K562 (cell line): ENCODE measurements around the gene MAP1S. TPM values are rescaled to one million over a fixed set of nuclear protein-coding genes. Genes with fewer than 3 reads are reported as not detected.

Source experiments
- CREB1 ChIP-seq, 2 experiments: sonication (generic) in 1 of 2; formaldehyde crosslinking in 1 of 2; IDR thresholded peaks; 2 replicates each; pipeline versions ENCODE4 v1.6.1 to v1.8.0; 2012 to 2022; ENCODE audit warnings: inconsistent platforms in 1 of 2, mild to moderate bottlenecking in 1 of 2, missing genetic modification reagents in 1 of 2, moderate library complexity in 1 of 2
- ETV1 ChIP-seq: fragments of 450-650 bp; conservative IDR thresholded peaks from 2 replicates; pipeline ENCODE4 v1.6.1; 2016; ENCODE audit warnings: missing genetic modification characterization, control low read depth, low read depth, missing compliant biosample characterization
- HMG20A ChIP-seq: fragments of 450-650 bp; formaldehyde crosslinking; conservative IDR thresholded peaks from 2 replicates; pipeline ENCODE4 v1.4.0; 2020; ENCODE audit warnings: mild to moderate bottlenecking, mixed read lengths
- IRF1 ChIP-seq: sonication (generic); formaldehyde crosslinking; IDR thresholded peaks from 2 replicates; pipeline ENCODE4 v1.8.0; 2022; ENCODE audit warnings: missing genetic modification reagents, mild to moderate bottlenecking, borderline replicate concordance
- IRF2 ChIP-seq: sonication (generic); formaldehyde crosslinking; IDR thresholded peaks from 2 replicates; pipeline ENCODE4 v1.8.1; 2022; ENCODE audit warnings: mild to moderate bottlenecking, missing genetic modification reagents
- KLF16 ChIP-seq: IDR thresholded peaks from 2 replicates; pipeline ENCODE4 v1.6.1; 2016; ENCODE audit warnings: antibody characterized with exemption
- NFATC3 ChIP-seq: fragments of 450-650 bp; IDR thresholded peaks from 2 replicates; pipeline ENCODE4 v1.6.1; 2017; ENCODE audit warnings: mild to moderate bottlenecking
- RAD21 ChIP-seq, 2 experiments: fragments of 250-450 bp in 1 of 2; fragments of 450-650 bp in 1 of 2; sonication (Bioruptor Pico) in 1 of 2; formaldehyde crosslinking in 1 of 2; IDR thresholded peaks in 1 of 2; conservative IDR thresholded peaks in 1 of 2; 2 replicates each; pipeline versions ENCODE4 v1.4.0 to v1.8.0; 2020 to 2022; ENCODE audit warnings: mild to moderate bottlenecking in 2 of 2, moderate library complexity in 1 of 2
- TCF3 ChIP-seq: sonication (generic); formaldehyde crosslinking; IDR thresholded peaks from 2 replicates; pipeline ENCODE4 v1.4.0; 2020; ENCODE audit warnings: mild to moderate bottlenecking, missing genetic modification reagents
- TFAM ChIP-seq: fragments of 250-450 bp; sonication (Bioruptor Pico); conservative IDR thresholded peaks from 2 replicates; pipeline ENCODE4 v1.5.0; 2021; ENCODE audit warnings: mild to moderate bottlenecking, moderate library complexity
- ZBTB40 ChIP-seq, 2 experiments: fragments of 450-650 bp in 1 of 2; sonication (generic) in 1 of 2; formaldehyde crosslinking in 1 of 2; IDR thresholded peaks; 2 replicates each; pipeline versions ENCODE4 v1.7.1 to v1.9.0; 2016 to 2022; ENCODE audit warnings: inconsistent platforms in 1 of 2, mild to moderate bottlenecking in 1 of 2, missing genetic modification reagents in 1 of 2
- ZMIZ1 ChIP-seq, 2 experiments: fragments of 150-350 bp in 1 of 2; IDR thresholded peaks; 2 replicates each; pipeline ENCODE4 v1.6.1; 2012 to 2016; ENCODE audit warnings: low read depth in 2 of 2, low read length in 2 of 2, mild to moderate bottlenecking in 1 of 2, moderate library complexity in 1 of 2
- polyA plus RNA-seq, 8 experiments: library from polyadenylated mRNA; depleted of rRNA in 4 of 8; stranded (reverse) in 5 of 8; unstranded in 3 of 8; fragments of >200 nt; fragmentation: Nextera tagmentation in 2 of 8; fragmentation: Illumina TruSeq in 1 of 8; extraction: Ambion mirVana in 2 of 8; extraction: Trizol in 1 of 8; gene quantifications; 2 replicates each; pipeline versions ENCODE4 v1.2.1 to v1.2.3, GENCODE V29; 2011 to 2014; ENCODE audit warnings: inconsistent platforms in 1 of 8, missing spikeins in 1 of 8
- total RNA-seq, 7 experiments: library from RNA; depleted of rRNA in 6 of 7; stranded (reverse); fragments of >200 nt in 6 of 7; fragmentation: Illumina TruSeq in 2 of 7; extraction: Trizol in 2 of 7; gene quantifications; 2 replicates each; pipeline versions ENCODE4 v1.2.1 to v1.2.3, GENCODE V29; 2011 to 2021; ENCODE audit warnings: low replicate concordance in 1 of 7

Gene MAP1S
- total and polyA plus RNA-seq, 9 of the 15 experiments (the other 6 are each of a cell fraction or from before 2014, with no cell fraction given), result 2.0 to 81.0 (median 9.5) TPM

- TF ChIP-seq RAD21 (CRISPR knock-in tag; conservative IDR thresholded peaks at IDR 0.05 in 1 of 2, IDR thresholded peaks at IDR 0.05 in 1 of 2) (no peak), IRF2 (no peak), TFAM (CRISPR knock-in tag) (no peak), ETV1 (tag) (peak; percentile 89), ZBTB40 (IDR thresholded peaks at IDR 0.05) (peak; percentile 74), ZBTB40 (CRISPR knock-in tag; IDR thresholded peaks at IDR 0.05) (no peak), CREB1 (IDR thresholded peaks at IDR 0.05) (no peak), CREB1 (CRISPR knock-in tag; IDR thresholded peaks at IDR 0.05) (0 out of 2 replicates have a peak, but pooled peaks have one; percentile 18), NFATC3 (no peak), KLF16 (no peak), HMG20A (CRISPR knock-in tag) (no peak), ZMIZ1 (IDR thresholded peaks at IDR 0.05; ENCODE audit: low read depth in 2 of 2, low read length in 2 of 2) (0 out of 4 replicates have a peak, but pooled peaks of 1 of the 2 experiments have one; percentile 16), IRF1 (CRISPR knock-in tag) (no peak), TCF3 (CRISPR knock-in tag) (no peak)
Measured at GRCh38 chr19:17751103-17751911, 32.0 kb downstream of the MAP1S start, which contains the start of gene FCHO1 (continued).
